Fibroblast of lung (primary cell): Measurements from ENCODE around the gene FRMD4A.

Source experiments
- EZH2 ChIP-seq: IDR thresholded peaks from 2 replicates; pipeline ENCODE4 v1.5.1; 2012; ENCODE audit warnings: low read length, control low read depth, mild to moderate bottlenecking; ENCODE audit errors: missing control alignments
- TF ChIP-seq, protein P1 (sequence below), 2 donors: IDR thresholded peaks in 1 of 2; conservative IDR thresholded peaks in 1 of 2; 1 replicate in 1 of 2; 2 replicates in 1 of 2; pipeline ENCODE4 v1.5.1; 2011 to 2012; ENCODE audit warnings: low read length in 2 of 2, control low read depth in 1 of 2, inconsistent platforms in 1 of 2, low read depth in 1 of 2, mild to moderate bottlenecking in 1 of 2

- TF ChIP-seq, protein P1, sequence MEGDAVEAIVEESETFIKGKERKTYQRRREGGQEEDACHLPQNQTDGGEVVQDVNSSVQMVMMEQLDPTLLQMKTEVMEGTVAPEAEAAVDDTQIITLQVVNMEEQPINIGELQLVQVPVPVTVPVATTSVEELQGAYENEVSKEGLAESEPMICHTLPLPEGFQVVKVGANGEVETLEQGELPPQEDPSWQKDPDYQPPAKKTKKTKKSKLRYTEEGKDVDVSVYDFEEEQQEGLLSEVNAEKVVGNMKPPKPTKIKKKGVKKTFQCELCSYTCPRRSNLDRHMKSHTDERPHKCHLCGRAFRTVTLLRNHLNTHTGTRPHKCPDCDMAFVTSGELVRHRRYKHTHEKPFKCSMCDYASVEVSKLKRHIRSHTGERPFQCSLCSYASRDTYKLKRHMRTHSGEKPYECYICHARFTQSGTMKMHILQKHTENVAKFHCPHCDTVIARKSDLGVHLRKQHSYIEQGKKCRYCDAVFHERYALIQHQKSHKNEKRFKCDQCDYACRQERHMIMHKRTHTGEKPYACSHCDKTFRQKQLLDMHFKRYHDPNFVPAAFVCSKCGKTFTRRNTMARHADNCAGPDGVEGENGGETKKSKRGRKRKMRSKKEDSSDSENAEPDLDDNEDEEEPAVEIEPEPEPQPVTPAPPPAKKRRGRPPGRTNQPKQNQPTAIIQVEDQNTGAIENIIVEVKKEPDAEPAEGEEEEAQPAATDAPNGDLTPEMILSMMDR (conservative IDR thresholded peaks at IDR 0.05 in 1 of 2, IDR thresholded peaks at IDR 0.05 in 1 of 2; ENCODE audit: low read depth in 1 of 2, low read length in 2 of 2), result no peak
- TF ChIP-seq EZH2, result no peak
Measured at GRCh38 chr10:13758756-13759155, 572.0 kb downstream of the FRMD4A start.
